Measurements from ENCODE around the gene MEFV. TPM values are rescaled to one million over a fixed set of nuclear protein-coding genes. Genes with fewer than 3 reads are reported as not detected.

Gene MEFV
- total RNA-seq, 2 experiments from 2014 or later, result 0.27 TPM; not detected in 1

GRCh38 chr16:3192476-3193019 is 63.9 kb downstream of the MEFV start:
- intact Hi-C loops (cut with micrococcal nuclease; ENCODE audit: unreplicated experiment), result no loop called here
- DNase-seq (ENCODE audit: low spot score), result no peak
- H3K79me2 ChIP-seq (ENCODE audit: insufficient read depth, low read depth, low read length), result no peaks in the 10 kb centered on the region
- no peak for TF ChIP-seq EZH2phosphoT487 (IDR thresholded peaks at IDR 0.05; ENCODE audit: borderline replicate concordance, low read depth, low read length)
- TF ChIP-seq, protein P1, sequence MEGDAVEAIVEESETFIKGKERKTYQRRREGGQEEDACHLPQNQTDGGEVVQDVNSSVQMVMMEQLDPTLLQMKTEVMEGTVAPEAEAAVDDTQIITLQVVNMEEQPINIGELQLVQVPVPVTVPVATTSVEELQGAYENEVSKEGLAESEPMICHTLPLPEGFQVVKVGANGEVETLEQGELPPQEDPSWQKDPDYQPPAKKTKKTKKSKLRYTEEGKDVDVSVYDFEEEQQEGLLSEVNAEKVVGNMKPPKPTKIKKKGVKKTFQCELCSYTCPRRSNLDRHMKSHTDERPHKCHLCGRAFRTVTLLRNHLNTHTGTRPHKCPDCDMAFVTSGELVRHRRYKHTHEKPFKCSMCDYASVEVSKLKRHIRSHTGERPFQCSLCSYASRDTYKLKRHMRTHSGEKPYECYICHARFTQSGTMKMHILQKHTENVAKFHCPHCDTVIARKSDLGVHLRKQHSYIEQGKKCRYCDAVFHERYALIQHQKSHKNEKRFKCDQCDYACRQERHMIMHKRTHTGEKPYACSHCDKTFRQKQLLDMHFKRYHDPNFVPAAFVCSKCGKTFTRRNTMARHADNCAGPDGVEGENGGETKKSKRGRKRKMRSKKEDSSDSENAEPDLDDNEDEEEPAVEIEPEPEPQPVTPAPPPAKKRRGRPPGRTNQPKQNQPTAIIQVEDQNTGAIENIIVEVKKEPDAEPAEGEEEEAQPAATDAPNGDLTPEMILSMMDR (conservative IDR thresholded peaks at IDR 0.05; ENCODE audit: low read length), result no peak
- no peaks in the 10 kb centered on the region for H4K20me1 ChIP-seq (ENCODE audit: insufficient read depth, low read length)
- H3K4me2 ChIP-seq (ENCODE audit: low read length), result no peak overlapping the region
- no peaks in the 10 kb centered on the region for H3K4me1 ChIP-seq (ENCODE audit: insufficient read depth, low read length, poor library complexity, severe bottlenecking)
- POLR2A ChIA-PET, result no interaction called here
- H3K27ac ChIP-seq (ENCODE audit: low read depth, low read length, poor library complexity, severe bottlenecking), result no peak overlapping the region
- H3K9me3 ChIP-seq (ENCODE audit: low read length), result no peaks in the 10 kb centered on the region
- H2AFZ ChIP-seq (ENCODE audit: low read length), result no peak overlapping the region
- no peak overlapping the region for H3K4me3 ChIP-seq (ENCODE audit: low read depth, low read length, poor library complexity, severe bottlenecking)
- H3K9me2 ChIP-seq (ENCODE audit: insufficient read depth, low read length), result no peaks in the 10 kb centered on the region
- no TSS peak for BruUV-seq (replicated peaks)
- CTCF ChIA-PET (ENCODE audit: unreplicated experiment), result no interaction called here
- H3K36me3 ChIP-seq (ENCODE audit: insufficient read depth, low read length), result no peaks in the 10 kb centered on the region

Other genes with a start within 250 kb of the MEFV start
- 0.44 TPM in 1 of 2 replicates, not detected in the other for gene CLDN9, start 243.7 kb downstream of the MEFV start, total RNA-seq (2014; rRNA removed; shearing (Covaris generic))
- 0.42 and 0.59 TPM in 2 replicates for gene CLDN9, start 243.7 kb downstream of the MEFV start, total RNA-seq (2022)
- gene CLDN6, start 238.4 kb downstream of the MEFV start, total RNA-seq (2014; rRNA removed; shearing (Covaris generic)), result not detected in 2 replicates
- gene CLDN6, start 238.4 kb downstream of the MEFV start, total RNA-seq (2022), result not detected in 2 replicates
- gene TNFRSF12A, start 236.3 kb downstream of the MEFV start, total RNA-seq (2014; rRNA removed; shearing (Covaris generic)), result 4.1 and 4.9 TPM in 2 replicates
- gene TNFRSF12A, start 236.3 kb downstream of the MEFV start, total RNA-seq (2022), result 1.3 and 1.9 TPM in 2 replicates
- 17.1 and 29.1 TPM in 2 replicates for gene HCFC1R1, start 232.7 kb downstream of the MEFV start, total RNA-seq (2014; rRNA removed; shearing (Covaris generic))
- gene HCFC1R1, start 232.7 kb downstream of the MEFV start, total RNA-seq (2022), result 32.2 and 39.4 TPM in 2 replicates
- gene THOC6, start 232.6 kb downstream of the MEFV start, total RNA-seq (2014; rRNA removed; shearing (Covaris generic)), result 33.7 and 36.0 TPM in 2 replicates
- gene THOC6, start 232.6 kb downstream of the MEFV start, total RNA-seq (2022), result 26.3 and 33.6 TPM in 2 replicates
- gene BICDL2, start 219.7 kb downstream of the MEFV start, total RNA-seq (2014; rRNA removed; shearing (Covaris generic)), result not detected in 2 replicates
- gene BICDL2, start 219.7 kb downstream of the MEFV start, total RNA-seq (2022), result not detected in 2 replicates
- gene MMP25, start 210.1 kb downstream of the MEFV start, total RNA-seq (2014; rRNA removed; shearing (Covaris generic)), result 0.63 and 2.6 TPM in 2 replicates
- 5.6 and 5.8 TPM in 2 replicates for gene MMP25, start 210.1 kb downstream of the MEFV start, total RNA-seq (2022)
- not detected in 2 replicates for gene IL32, start 191.0 kb downstream of the MEFV start, total RNA-seq (2014; rRNA removed; shearing (Covaris generic))
- not detected in 2 replicates for gene IL32, start 191.0 kb downstream of the MEFV start, total RNA-seq (2022)
- 0.09 TPM in 1 of 2 replicates, not detected in the other for gene ZSCAN10, start 157.3 kb downstream of the MEFV start, total RNA-seq (2014; rRNA removed; shearing (Covaris generic))
- gene ZSCAN10, start 157.3 kb downstream of the MEFV start, total RNA-seq (2022), result 0.49 and 0.72 TPM in 2 replicates
- 0.67 and 1.2 TPM in 2 replicates for gene ZNF205, start 144.0 kb downstream of the MEFV start, total RNA-seq (2014; rRNA removed; shearing (Covaris generic))
- gene ZNF205, start 144.0 kb downstream of the MEFV start, total RNA-seq (2022), result 0.30 TPM in 1 of 2 replicates, not detected in the other
- 3.4 and 4.8 TPM in 2 replicates for gene ZNF213, start 121.6 kb downstream of the MEFV start, total RNA-seq (2014; rRNA removed; shearing (Covaris generic))
- 8.5 and 9.1 TPM in 2 replicates for gene ZNF213, start 121.6 kb downstream of the MEFV start, total RNA-seq (2022)
- not detected in 2 replicates for gene OR1F1, start 68.4 kb downstream of the MEFV start, total RNA-seq (2014; rRNA removed; shearing (Covaris generic))
- not detected in 2 replicates for gene OR1F1, start 68.4 kb downstream of the MEFV start, total RNA-seq (2022)
- 19.8 and 26.2 TPM in 2 replicates for gene ZNF200, start 21.5 kb downstream of the MEFV start, total RNA-seq (2014; rRNA removed; shearing (Covaris generic))
- 13.9 TPM in 2 replicates for gene ZNF200, start 21.5 kb downstream of the MEFV start, total RNA-seq (2022)
- 65.2 and 65.9 TPM in 2 replicates for gene ZNF263, start 26.9 kb upstream of the MEFV start, total RNA-seq (2014; rRNA removed; shearing (Covaris generic))
- 27.6 and 27.9 TPM in 2 replicates for gene ZNF263, start 26.9 kb upstream of the MEFV start, total RNA-seq (2022)
- gene TIGD7, start 48.8 kb upstream of the MEFV start, total RNA-seq (2014; rRNA removed; shearing (Covaris generic)), result 0.03 and 0.10 TPM in 2 replicates
- 5.1 TPM in 2 replicates for gene TIGD7, start 48.8 kb upstream of the MEFV start, total RNA-seq (2022)
- 1.4 and 2.6 TPM in 2 replicates for gene ZNF75A, start 48.9 kb upstream of the MEFV start, total RNA-seq (2014; rRNA removed; shearing (Covaris generic))
- gene ZNF75A, start 48.9 kb upstream of the MEFV start, total RNA-seq (2022), result 18.9 and 23.0 TPM in 2 replicates
- gene OR2C1, start 99.3 kb upstream of the MEFV start, total RNA-seq (2014; rRNA removed; shearing (Covaris generic)), result 0.09 and 0.10 TPM in 2 replicates
- not detected in 2 replicates for gene OR2C1, start 99.3 kb upstream of the MEFV start, total RNA-seq (2022)
- 19.4 and 22.5 TPM in 2 replicates for gene ZSCAN32, start 144.4 kb upstream of the MEFV start, total RNA-seq (2014; rRNA removed; shearing (Covaris generic))
- 17.0 and 22.9 TPM in 2 replicates for gene ZSCAN32, start 144.4 kb upstream of the MEFV start, total RNA-seq (2022)
- 21.1 and 23.3 TPM in 2 replicates for gene ZNF174, start 144.6 kb upstream of the MEFV start, total RNA-seq (2014; rRNA removed; shearing (Covaris generic))
- 20.6 and 21.7 TPM in 2 replicates for gene ZNF174, start 144.6 kb upstream of the MEFV start, total RNA-seq (2022)
- 1.2 and 1.9 TPM in 2 replicates for gene ZNF597, start 186.9 kb upstream of the MEFV start, total RNA-seq (2014; rRNA removed; shearing (Covaris generic))
- gene ZNF597, start 186.9 kb upstream of the MEFV start, total RNA-seq (2022), result 1.9 and 2.1 TPM in 2 replicates
- 8.5 and 24.8 TPM in 2 replicates for gene NAA60, start 187.0 kb upstream of the MEFV start, total RNA-seq (2014; rRNA removed; shearing (Covaris generic))
- 40.1 and 51.1 TPM in 2 replicates for gene NAA60, start 187.0 kb upstream of the MEFV start, total RNA-seq (2022)
- gene C16orf90, start 238.9 kb upstream of the MEFV start, total RNA-seq (2014; rRNA removed; shearing (Covaris generic)), result not detected in 2 replicates
- not detected in 2 replicates for gene C16orf90, start 238.9 kb upstream of the MEFV start, total RNA-seq (2022)
- 7.6 and 8.9 TPM in 2 replicates for gene CLUAP1, start 244.4 kb upstream of the MEFV start, total RNA-seq (2014; rRNA removed; shearing (Covaris generic))
- gene CLUAP1, start 244.4 kb upstream of the MEFV start, total RNA-seq (2022), result 7.7 and 7.8 TPM in 2 replicates